Measurements from ENCODE around the gene SLC35E2B. TPM values are rescaled to one million over a fixed set of nuclear protein-coding genes. Genes with fewer than 3 reads are reported as not detected.
A peak's percentile ranks its signal among the peaks of the same experiment; 100 is the strongest.
"Not testable (repeated sequence)": the region's sequence is repeated elsewhere in the genome, so short reads cannot be mapped to it uniquely, and the experiment has no call there.

Gene SLC35E2B
- total RNA-seq, 2 experiments from 2014 or later: 21.9 to 23.8 TPM

DNA sequence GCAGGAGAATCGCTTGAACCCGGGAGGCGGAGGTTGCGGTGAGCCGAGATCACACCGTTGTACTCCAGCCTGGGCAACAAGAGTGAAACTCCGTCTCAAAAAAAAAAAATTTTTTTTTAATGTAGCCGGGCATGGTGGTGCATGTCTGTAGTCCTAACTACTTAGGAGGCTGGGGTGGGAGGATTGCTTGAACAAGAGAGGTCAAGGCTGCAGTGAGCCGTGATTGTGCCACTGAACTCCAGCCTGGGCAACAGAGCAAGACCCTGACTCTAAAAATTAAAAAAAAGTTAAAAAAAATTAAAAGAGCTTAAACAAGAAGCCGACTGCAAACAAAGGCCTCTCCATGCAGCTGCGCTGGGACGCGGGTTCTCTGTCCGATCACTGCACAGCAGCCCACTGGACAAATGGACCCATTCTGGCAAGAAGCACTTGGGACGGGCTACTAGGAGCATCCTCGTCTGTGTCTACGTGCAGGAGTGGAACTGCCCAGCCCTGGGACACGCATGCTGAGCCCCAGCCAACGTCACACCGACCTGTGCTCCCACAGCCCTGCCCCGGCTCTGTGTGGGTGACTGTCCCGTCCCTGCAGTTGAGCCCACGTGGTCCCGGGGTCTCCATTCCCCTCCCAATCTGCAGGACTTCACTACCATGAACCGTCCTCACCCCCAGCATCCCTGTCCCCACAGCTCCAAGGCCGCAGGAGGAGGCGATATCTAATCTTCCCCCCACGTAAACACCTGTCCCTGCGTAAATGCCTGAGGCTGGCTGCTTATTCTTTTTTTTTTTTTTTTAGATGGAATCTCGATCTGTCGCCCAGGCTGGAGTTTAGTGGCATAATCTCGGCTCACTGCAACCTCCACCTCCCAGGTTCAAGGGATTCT lies 12.3 kb downstream of the SLC35E2B start:
- H3K27ac Mint-ChIP-seq: no peak overlapping the region
- POLR2A ChIA-PET: no interaction called here
- H3K27me3 Mint-ChIP-seq: no peaks in the 10 kb centered on the region
- no peak for DNase-seq
- H3K9me3 Mint-ChIP-seq: no peaks in the 10 kb centered on the region
- H3K4me3 Mint-ChIP-seq: no peak overlapping the region
- peaks cover 14% of the 10 kb centered on the region for H3K36me3 Mint-ChIP-seq (ENCODE audit: low read depth)
- CTCF ChIA-PET: interaction anchor here (2.5 to 2.8 kb wide), 2 partner anchors 11 to 14 kb away, joined by 22 read pairs; no protein-coding TSS in a partner anchor
- no peak for ATAC-seq
- intact Hi-C loops (cut with micrococcal nuclease): no loop called here
- TF ChIP-seq, protein P1, sequence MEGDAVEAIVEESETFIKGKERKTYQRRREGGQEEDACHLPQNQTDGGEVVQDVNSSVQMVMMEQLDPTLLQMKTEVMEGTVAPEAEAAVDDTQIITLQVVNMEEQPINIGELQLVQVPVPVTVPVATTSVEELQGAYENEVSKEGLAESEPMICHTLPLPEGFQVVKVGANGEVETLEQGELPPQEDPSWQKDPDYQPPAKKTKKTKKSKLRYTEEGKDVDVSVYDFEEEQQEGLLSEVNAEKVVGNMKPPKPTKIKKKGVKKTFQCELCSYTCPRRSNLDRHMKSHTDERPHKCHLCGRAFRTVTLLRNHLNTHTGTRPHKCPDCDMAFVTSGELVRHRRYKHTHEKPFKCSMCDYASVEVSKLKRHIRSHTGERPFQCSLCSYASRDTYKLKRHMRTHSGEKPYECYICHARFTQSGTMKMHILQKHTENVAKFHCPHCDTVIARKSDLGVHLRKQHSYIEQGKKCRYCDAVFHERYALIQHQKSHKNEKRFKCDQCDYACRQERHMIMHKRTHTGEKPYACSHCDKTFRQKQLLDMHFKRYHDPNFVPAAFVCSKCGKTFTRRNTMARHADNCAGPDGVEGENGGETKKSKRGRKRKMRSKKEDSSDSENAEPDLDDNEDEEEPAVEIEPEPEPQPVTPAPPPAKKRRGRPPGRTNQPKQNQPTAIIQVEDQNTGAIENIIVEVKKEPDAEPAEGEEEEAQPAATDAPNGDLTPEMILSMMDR (IDR thresholded peaks at IDR 0.05): no peak
- peaks cover 24% of the 10 kb centered on the region for H3K4me1 Mint-ChIP-seq (ENCODE audit: low read depth)

DNA sequence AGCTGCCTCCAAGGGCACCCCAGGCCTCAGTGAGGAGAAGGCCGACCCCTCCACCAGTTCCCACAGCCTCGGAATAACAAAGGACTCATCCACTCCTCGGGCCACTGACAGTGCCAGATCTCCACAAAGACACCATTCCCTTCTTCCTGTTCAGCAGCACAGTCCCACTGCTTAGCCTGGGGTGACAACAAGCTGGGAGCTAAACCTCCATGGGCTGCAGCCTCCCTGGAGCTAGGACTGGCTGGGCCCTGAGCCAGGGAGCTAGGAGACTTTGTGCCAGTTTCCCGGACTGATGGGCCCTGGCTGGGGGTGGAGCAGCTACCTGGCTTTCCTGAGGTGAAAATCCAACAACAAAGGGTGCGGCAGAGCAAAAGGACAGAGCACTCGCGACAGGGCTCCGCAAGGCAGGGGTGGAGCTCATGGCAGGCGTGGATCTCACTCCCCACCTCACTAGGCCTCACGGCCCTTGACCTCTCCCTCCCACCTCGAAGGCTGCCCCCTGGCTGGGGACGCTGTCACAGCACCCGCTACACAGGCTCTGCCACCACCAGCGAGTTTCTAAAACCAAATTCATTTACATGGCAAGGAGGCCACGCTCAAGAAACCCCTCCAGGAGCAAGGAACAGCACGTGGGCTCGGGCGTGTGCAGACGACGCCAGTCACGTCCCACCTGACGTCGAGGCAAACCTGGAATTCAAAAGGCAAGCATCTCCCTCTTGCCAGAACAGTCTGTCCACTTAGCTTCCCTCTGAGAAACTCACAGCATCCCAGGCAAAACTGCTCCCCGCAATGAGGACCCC lies 13.8 kb downstream of the SLC35E2B start:
- CTCF ChIA-PET: interaction anchor here (0.7 to 2.8 kb wide), 10 partner anchors 10 to 101 kb away, joined by 3 to 22 read pairs (median 6); partner anchors contain the start of gene MIB2
- POLR2A ChIA-PET: interaction anchor here (0.6 to 1.4 kb wide), 5 partner anchors 13 to 665 kb away, joined by 3 read pairs; partner anchors contain the start of gene ISG15
- Mint-ChIP-seq H3K36me3 (ENCODE audit: low read depth) (peaks cover 15% of the 10 kb centered on the region), H3K27me3 (no peaks in the 10 kb centered on the region), H3K4me3 (peak overlapping the region; percentile 82), H3K9me3 (no peaks in the 10 kb centered on the region), H3K27ac (peak overlapping the region; percentile 97), H3K4me1 (ENCODE audit: low read depth) (peaks cover 24% of the 10 kb centered on the region)
- ATAC-seq: peak; percentile 87
- TF ChIP-seq, protein P1 (IDR thresholded peaks at IDR 0.05): peak; percentile 82
- intact Hi-C loops (cut with micrococcal nuclease): no loop called here
- DNase-seq: peak; percentile 89

- peak overlapping the region; percentile 82 for H3K4me3 Mint-ChIP-seq
- H3K36me3 Mint-ChIP-seq (ENCODE audit: low read depth): peaks cover 15% of the 10 kb centered on the region
- intact Hi-C loops (cut with micrococcal nuclease): no loop called here
- H3K4me1 Mint-ChIP-seq (ENCODE audit: low read depth): peaks cover 24% of the 10 kb centered on the region
- ChIA-PET POLR2A (interaction anchor here (0.6 to 1.4 kb wide), 4 partner anchors 12 to 664 kb away, joined by 3 read pairs; partner anchors contain the start of gene ISG15), CTCF (interaction anchor here (0.7 to 2.8 kb wide), 10 partner anchors 9 to 102 kb away, joined by 3 to 22 read pairs (median 6); partner anchors contain the start of gene MIB2)
- DNase-seq (peak; percentile 75), ATAC-seq (peak; percentile 58)
- TF ChIP-seq, protein P1 (IDR thresholded peaks at IDR 0.05): no peak
- H3K9me3 Mint-ChIP-seq: no peaks in the 10 kb centered on the region
- H3K27ac Mint-ChIP-seq: peak overlapping the region; percentile 97
- H3K27me3 Mint-ChIP-seq: no peaks in the 10 kb centered on the region
Observed at GRCh38 chr1:1677718-1678580, 14.6 kb downstream of the SLC35E2B start.

DNA sequence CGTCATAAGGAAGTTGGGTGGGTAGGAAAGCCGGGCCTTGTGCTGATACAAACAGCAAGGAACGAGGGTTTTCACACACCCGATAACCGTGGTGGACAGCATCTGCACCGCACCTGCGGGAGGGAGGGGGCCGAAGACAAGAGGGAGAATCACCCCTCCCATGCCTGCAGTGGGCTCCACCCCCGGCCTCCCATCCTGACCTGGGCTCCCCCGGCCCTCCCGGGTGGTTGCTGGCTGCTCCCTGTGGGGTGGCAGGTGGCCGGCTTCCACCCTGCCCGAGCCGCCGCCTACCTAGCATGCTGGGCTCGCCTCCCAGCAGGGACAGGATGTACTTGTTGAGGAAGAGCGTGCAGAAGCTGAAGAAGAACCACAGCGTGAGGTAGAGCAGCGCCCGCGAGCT lies 16.5 kb downstream of the SLC35E2B start:
- CTCF ChIA-PET; DNase-seq; intact Hi-C loops (cut with micrococcal nuclease); H3K27me3 Mint-ChIP-seq; ATAC-seq; H3K4me3 Mint-ChIP-seq; POLR2A ChIA-PET; H3K27ac Mint-ChIP-seq; H3K9me3 Mint-ChIP-seq: not testable (repeated sequence)
- peaks cover 15% of the 10 kb centered on the region for H3K36me3 Mint-ChIP-seq (ENCODE audit: low read depth)
- H3K4me1 Mint-ChIP-seq (ENCODE audit: low read depth): peaks cover 24% of the 10 kb centered on the region

GRCh38 chr1:1675218-1675617 lies 17.4 kb downstream of the SLC35E2B start:
- Mint-ChIP-seq H3K36me3 (ENCODE audit: low read depth) (peaks cover 15% of the 10 kb centered on the region), H3K4me1 (ENCODE audit: low read depth) (peaks cover 24% of the 10 kb centered on the region)
- H3K27me3 Mint-ChIP-seq; intact Hi-C loops (cut with micrococcal nuclease); ATAC-seq; H3K27ac Mint-ChIP-seq; POLR2A ChIA-PET; CTCF ChIA-PET; DNase-seq; H3K4me3 Mint-ChIP-seq; H3K9me3 Mint-ChIP-seq: not testable (repeated sequence)

DNA sequence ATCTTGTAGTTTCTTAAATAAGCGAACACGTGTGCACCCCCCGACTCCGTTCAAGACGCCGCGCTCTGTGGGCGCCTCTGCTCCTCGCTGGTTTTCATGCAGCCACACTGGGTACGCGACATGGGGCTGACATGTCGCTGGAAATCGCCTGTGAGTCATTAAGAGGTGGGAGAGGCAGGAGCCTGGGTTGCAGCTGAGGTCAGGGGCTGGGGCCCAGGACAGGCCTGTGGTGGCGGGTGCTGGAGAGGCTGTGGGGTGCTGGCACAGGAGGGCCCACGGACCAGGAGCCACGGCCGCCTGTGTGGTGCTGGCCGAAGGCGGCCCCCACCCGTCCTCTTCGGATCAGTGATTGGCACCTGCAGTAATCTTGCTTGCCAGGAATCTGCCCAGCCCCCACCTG lies 17.8 kb downstream of the SLC35E2B start:
- H3K9me3 Mint-ChIP-seq; H3K27ac Mint-ChIP-seq; POLR2A ChIA-PET; DNase-seq; H3K4me3 Mint-ChIP-seq; H3K27me3 Mint-ChIP-seq; intact Hi-C loops (cut with micrococcal nuclease); ATAC-seq; CTCF ChIA-PET: not testable (repeated sequence)
- peaks cover 15% of the 10 kb centered on the region for H3K36me3 Mint-ChIP-seq (ENCODE audit: low read depth)
- peaks cover 24% of the 10 kb centered on the region for H3K4me1 Mint-ChIP-seq (ENCODE audit: low read depth)

All from activated CD8-positive, alpha-beta T cell treated with anti-CD3 and anti-CD28 coated beads for 36 hours (primary cell).